GM03348 (cell line): ENCODE data around the gene SUGCT.

Source experiments
- DNase-seq: peaks from one replicate; pipeline ENCODE4 v3.0.0; 2012; ENCODE audit warnings: low spot score

SUGCT gene

GRCh38 chr7:40874756-40875155 is 740.0 kb downstream of the SUGCT start:
- DNase-seq: no peak

- DNase-seq: no peak
Measured at GRCh38 chr7:40876601-40877000, 741.8 kb downstream of the SUGCT start.

GRCh38 chr7:40879941-40880543 is 745.2 kb downstream of the SUGCT start:
- no peak for DNase-seq

GRCh38 chr7:40880581-40880980 is 745.8 kb downstream of the SUGCT start:
- DNase-seq: no peak

- DNase-seq: no peak
Measured at GRCh38 chr7:40881405-40881926, 746.7 kb downstream of the SUGCT start.

- no peak for DNase-seq
Measured at GRCh38 chr7:40882071-40882658, 747.4 kb downstream of the SUGCT start.

GRCh38 chr7:40883826-40884225 is 749.0 kb downstream of the SUGCT start:
- DNase-seq: no peak

- DNase-seq: no peak
Measured at GRCh38 chr7:40884241-40884640, 749.4 kb downstream of the SUGCT start.

- no peak for DNase-seq
Measured at GRCh38 chr7:40885503-40885902, 750.7 kb downstream of the SUGCT start.

- peak; percentile 29 for DNase-seq
Measured at GRCh38 chr7:40887099-40887498, 752.3 kb downstream of the SUGCT start.

GRCh38 chr7:40888499-40888898 is 753.7 kb downstream of the SUGCT start:
- no peak for DNase-seq

GRCh38 chr7:40889099-40889498 is 754.3 kb downstream of the SUGCT start:
- DNase-seq: no peak

- DNase-seq: no peak
Measured at GRCh38 chr7:40889539-40889938, 754.7 kb downstream of the SUGCT start.

- DNase-seq: no peak
Measured at GRCh38 chr7:40890088-40890692, 755.4 kb downstream of the SUGCT start.

GRCh38 chr7:40891232-40891631 is 756.4 kb downstream of the SUGCT start:
- no peak for DNase-seq

- DNase-seq: no peak
Measured at GRCh38 chr7:40899151-40899550, 764.3 kb downstream of the SUGCT start.

GRCh38 chr7:40899636-40900507 is 765.1 kb downstream of the SUGCT start:
- DNase-seq: no peak

- DNase-seq: no peak
Measured at GRCh38 chr7:40903872-40904271, 769.1 kb downstream of the SUGCT start.

GRCh38 chr7:40907286-40907685 is 772.5 kb downstream of the SUGCT start:
- no peak for DNase-seq

- no peak for DNase-seq
Measured at GRCh38 chr7:40909346-40909980, 774.7 kb downstream of the SUGCT start.
